ENCODE data around the gene CTSK.

CTSK gene

DNA sequence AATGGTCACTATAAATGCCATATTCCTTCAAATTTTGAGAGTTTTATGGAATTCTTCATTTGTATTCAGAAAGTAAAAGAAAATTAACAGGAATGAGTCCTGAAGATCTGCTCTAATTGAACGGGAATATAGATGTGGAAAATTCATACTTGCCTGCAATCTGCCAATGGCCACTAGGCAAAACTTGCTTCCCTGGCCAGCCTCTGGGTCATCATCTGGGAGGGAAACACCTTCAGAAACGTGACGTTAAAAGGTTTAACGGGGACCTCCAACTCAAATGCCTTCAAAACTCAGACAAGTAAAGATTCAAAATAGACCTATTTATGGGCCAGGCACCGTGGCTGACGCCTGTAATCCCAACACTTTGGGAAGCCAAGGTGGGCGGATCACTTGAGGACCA, 21.7 kb upstream of the CTSK start:
- TF ChIP-seq, protein P1, sequence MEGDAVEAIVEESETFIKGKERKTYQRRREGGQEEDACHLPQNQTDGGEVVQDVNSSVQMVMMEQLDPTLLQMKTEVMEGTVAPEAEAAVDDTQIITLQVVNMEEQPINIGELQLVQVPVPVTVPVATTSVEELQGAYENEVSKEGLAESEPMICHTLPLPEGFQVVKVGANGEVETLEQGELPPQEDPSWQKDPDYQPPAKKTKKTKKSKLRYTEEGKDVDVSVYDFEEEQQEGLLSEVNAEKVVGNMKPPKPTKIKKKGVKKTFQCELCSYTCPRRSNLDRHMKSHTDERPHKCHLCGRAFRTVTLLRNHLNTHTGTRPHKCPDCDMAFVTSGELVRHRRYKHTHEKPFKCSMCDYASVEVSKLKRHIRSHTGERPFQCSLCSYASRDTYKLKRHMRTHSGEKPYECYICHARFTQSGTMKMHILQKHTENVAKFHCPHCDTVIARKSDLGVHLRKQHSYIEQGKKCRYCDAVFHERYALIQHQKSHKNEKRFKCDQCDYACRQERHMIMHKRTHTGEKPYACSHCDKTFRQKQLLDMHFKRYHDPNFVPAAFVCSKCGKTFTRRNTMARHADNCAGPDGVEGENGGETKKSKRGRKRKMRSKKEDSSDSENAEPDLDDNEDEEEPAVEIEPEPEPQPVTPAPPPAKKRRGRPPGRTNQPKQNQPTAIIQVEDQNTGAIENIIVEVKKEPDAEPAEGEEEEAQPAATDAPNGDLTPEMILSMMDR (IDR thresholded peaks at IDR 0.05; ENCODE audit: poor library complexity, severe bottlenecking) = peak; percentile 17
- H3K9me3 ChIP-seq (ENCODE audit: severe bottlenecking) = no peaks in the 10 kb centered on the region
- no peak for DNase-seq (ENCODE audit: low spot score)
- no peaks in the 10 kb centered on the region for H3K27me3 ChIP-seq (ENCODE audit: insufficient read depth, poor library complexity, severe bottlenecking)
- no peak overlapping the region for H3K4me3 ChIP-seq (ENCODE audit: severe bottlenecking)
- H3K27ac ChIP-seq (ENCODE audit: poor library complexity, severe bottlenecking) = no peak overlapping the region
- no peak for ATAC-seq (ENCODE audit: low read depth)
- no peaks in the 10 kb centered on the region for H3K4me1 ChIP-seq (ENCODE audit: insufficient read depth, poor library complexity, severe bottlenecking)
- peaks cover 88% of the 10 kb centered on the region for H3K36me3 ChIP-seq (ENCODE audit: low read depth)

- no peak overlapping the region for H3K27ac ChIP-seq (ENCODE audit: poor library complexity, severe bottlenecking)
- peaks cover 78% of the 10 kb centered on the region for H3K36me3 ChIP-seq (ENCODE audit: low read depth)
- DNase-seq (ENCODE audit: low spot score) (no peak), ATAC-seq (ENCODE audit: low read depth) (no peak)
- H3K4me1 ChIP-seq (ENCODE audit: insufficient read depth, poor library complexity, severe bottlenecking) = peaks cover 3% of the 10 kb centered on the region
- TF ChIP-seq, protein P1 (IDR thresholded peaks at IDR 0.05; ENCODE audit: poor library complexity, severe bottlenecking) = no peak
- H3K27me3 ChIP-seq (ENCODE audit: insufficient read depth, poor library complexity, severe bottlenecking) = no peaks in the 10 kb centered on the region
- no peaks in the 10 kb centered on the region for H3K9me3 ChIP-seq (ENCODE audit: severe bottlenecking)
- H3K4me3 ChIP-seq (ENCODE audit: severe bottlenecking) = no peak overlapping the region
Observed at GRCh38 chr1:150826299-150826698, 18.2 kb upstream of the CTSK start.

GRCh38 chr1:150820730-150821512, 12.9 kb upstream of the CTSK start:
- no peak for DNase-seq (ENCODE audit: low spot score)
- Histone ChIP-seq H3K4me1 (ENCODE audit: insufficient read depth, poor library complexity, severe bottlenecking) (peaks cover 15% of the 10 kb centered on the region), H3K27me3 (ENCODE audit: insufficient read depth, poor library complexity, severe bottlenecking) (no peaks in the 10 kb centered on the region), H3K9me3 (ENCODE audit: severe bottlenecking) (no peaks in the 10 kb centered on the region), H3K36me3 (ENCODE audit: low read depth) (peaks cover 81% of the 10 kb centered on the region), H3K27ac (ENCODE audit: poor library complexity, severe bottlenecking) (peak overlapping the region; percentile 32), H3K4me3 (ENCODE audit: severe bottlenecking) (no peak overlapping the region)
- peak; percentile 94 for ATAC-seq (ENCODE audit: low read depth)
- TF ChIP-seq, protein P1 (IDR thresholded peaks at IDR 0.05; ENCODE audit: poor library complexity, severe bottlenecking) = no peak

- no peak overlapping the region for H3K27ac ChIP-seq (ENCODE audit: poor library complexity, severe bottlenecking)
- H3K4me1 ChIP-seq (ENCODE audit: insufficient read depth, poor library complexity, severe bottlenecking) = peaks cover 7% of the 10 kb centered on the region
- TF ChIP-seq, protein P1 (IDR thresholded peaks at IDR 0.05; ENCODE audit: poor library complexity, severe bottlenecking) = no peak
- no peak overlapping the region for H3K4me3 ChIP-seq (ENCODE audit: severe bottlenecking)
- H3K9me3 ChIP-seq (ENCODE audit: severe bottlenecking) = no peaks in the 10 kb centered on the region
- peaks cover 92% of the 10 kb centered on the region for H3K36me3 ChIP-seq (ENCODE audit: low read depth)
- no peaks in the 10 kb centered on the region for H3K27me3 ChIP-seq (ENCODE audit: insufficient read depth, poor library complexity, severe bottlenecking)
- DNase-seq (ENCODE audit: low spot score) = no peak
- no peak for ATAC-seq (ENCODE audit: low read depth)
Observed at GRCh38 chr1:150815871-150816270, 7.8 kb upstream of the CTSK start.
